Karpas-422 (cell line): Measurements from ENCODE around the gene NKX2-2. TPM values are rescaled to one million over a fixed set of nuclear protein-coding genes. Genes with fewer than 3 reads are reported as not detected.

Experiments used
- DNase-seq: peaks from one replicate; pipeline ENCODE4 v3.0.0-alpha.2; 2015
- H2AFZ ChIP-seq: fragments of 200-600 bp; sonication (generic); 2 replicates; pipeline ENCODE4 v1.6.1; 2014; ENCODE audit warnings: antibody characterized with exemption, low read length, mixed read lengths
- H3K27ac ChIP-seq: fragments of 200-600 bp; sonication (generic); 2 replicates; pipeline ENCODE4 v1.5.1; 2014; ENCODE audit warnings: mild to moderate bottlenecking, low read length, moderate library complexity
- H3K27me3 ChIP-seq: fragments of 200-600 bp; sonication (generic); 2 replicates; pipeline ENCODE4 v1.6.1; 2014; ENCODE audit warnings: low read length, mixed read lengths
- H3K36me3 ChIP-seq: fragments of 200-600 bp; sonication (generic); 2 replicates; pipeline ENCODE4 v1.6.1; 2014; ENCODE audit warnings: low read length, mixed read lengths; ENCODE audit not compliant: insufficient read depth
- H3K4me1 ChIP-seq: fragments of 200-600 bp; sonication (generic); 2 replicates; pipeline ENCODE4 v1.6.1; 2014; ENCODE audit warnings: mild to moderate bottlenecking, low read length, mixed read lengths
- H3K4me2 ChIP-seq: fragments of 200-600 bp; sonication (generic); 2 replicates; pipeline ENCODE4 v1.6.1; 2014; ENCODE audit warnings: low read length, low read depth, mild to moderate bottlenecking; ENCODE audit not compliant: poor library complexity, severe bottlenecking
- H3K4me3 ChIP-seq: fragments of 200-600 bp; sonication (generic); 2 replicates; pipeline ENCODE4 v1.5.1; 2014; ENCODE audit warnings: mild to moderate bottlenecking, antibody characterized with exemption, low read length, mixed read lengths
- H3K79me2 ChIP-seq: fragments of 200-600 bp; sonication (generic); 2 replicates; pipeline ENCODE4 v1.6.1; 2014; ENCODE audit warnings: mild to moderate bottlenecking, low read length, mixed read lengths
- H3K9ac ChIP-seq: fragments of 200-600 bp; sonication (generic); 2 replicates; pipeline ENCODE4 v1.6.0; 2014; ENCODE audit warnings: low read length
- H3K9me2 ChIP-seq: fragments of 200-600 bp; sonication (generic), shearing (Covaris generic); replicated peaks from 2 replicates; pipeline ENCODE4 v1.6.0; 2014; ENCODE audit warnings: mild to moderate bottlenecking, low read length, moderate library complexity; ENCODE audit not compliant: insufficient read depth
- H3K9me3 ChIP-seq: fragments of 300-700, 200-600 bp; sonication (generic); 2 replicates; pipeline ENCODE4 v1.6.1; 2014; ENCODE audit warnings: low read length, mixed read lengths
- H4K20me1 ChIP-seq: fragments of 200-600 bp; sonication (generic); 2 replicates; pipeline ENCODE4 v1.6.1; 2014; ENCODE audit warnings: mild to moderate bottlenecking, antibody characterized with exemption, low read length, low read depth; ENCODE audit not compliant: insufficient read depth
- total RNA-seq: library from RNA; depleted of rRNA; stranded (reverse); fragments of >200 nt; shearing (Covaris generic); gene quantifications from 2 replicates; pipeline ENCODE4 v1.2.3, GENCODE V29; 2014; ENCODE audit warnings: low replicate concordance

NKX2-2 gene
- total RNA-seq, 1 experiment from 2014 or later = not detected

DNA sequence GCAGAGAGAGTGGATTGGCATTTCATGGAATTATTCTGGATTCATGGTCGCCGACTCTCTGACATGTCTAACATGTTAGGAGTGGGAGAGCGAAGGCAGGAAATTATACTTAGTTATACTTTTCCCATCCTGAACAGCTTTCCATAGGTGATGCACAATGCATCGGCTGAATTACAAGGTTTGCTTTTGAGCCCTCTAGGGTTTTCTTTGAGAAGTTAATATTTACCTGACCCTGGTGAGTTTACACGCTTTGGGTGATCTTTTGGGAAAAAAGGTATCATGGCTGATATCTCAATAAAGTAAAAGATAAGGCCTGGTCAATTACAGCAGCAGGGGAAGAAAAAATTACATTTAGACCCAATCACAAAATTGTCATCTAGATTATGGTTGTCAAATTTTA is 14.0 kb upstream of the NKX2-2 start:
- no peaks in the 10 kb centered on the region for H3K27me3 ChIP-seq
- no peak for DNase-seq
- no peak overlapping the region for H3K4me2 ChIP-seq
- H3K27ac ChIP-seq = no peak overlapping the region
- H3K4me1 ChIP-seq = no peaks in the 10 kb centered on the region
- no peak overlapping the region for H3K4me3 ChIP-seq
- H3K9me2 ChIP-seq = no peaks in the 10 kb centered on the region
- no peaks in the 10 kb centered on the region for H3K9me3 ChIP-seq
- no peaks in the 10 kb centered on the region for H4K20me1 ChIP-seq
- H3K36me3 ChIP-seq = no peaks in the 10 kb centered on the region
- no peak overlapping the region for H3K9ac ChIP-seq
- H2AFZ ChIP-seq = no peak overlapping the region
- H3K79me2 ChIP-seq = no peaks in the 10 kb centered on the region

DNA sequence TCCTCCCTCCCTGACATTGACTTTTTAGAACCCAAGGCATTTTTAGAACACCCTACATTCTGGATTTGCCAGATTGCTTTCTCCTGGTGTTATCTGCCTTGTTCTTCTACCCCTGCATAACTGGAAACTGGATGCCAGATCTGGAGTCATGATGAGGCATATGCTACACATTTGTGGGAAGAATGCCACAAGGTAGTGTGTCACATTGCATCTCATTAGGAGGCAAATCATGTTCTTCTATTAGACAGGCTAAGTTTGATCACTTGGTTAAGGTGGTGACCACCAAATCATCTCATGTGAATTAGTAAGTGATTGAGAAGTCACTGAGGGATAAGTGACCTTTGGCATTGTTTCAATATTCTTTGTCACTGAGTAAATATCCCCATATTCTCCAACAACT is 12.9 kb upstream of the NKX2-2 start:
- Histone ChIP-seq H3K4me1 (no peaks in the 10 kb centered on the region), H3K27me3 (no peaks in the 10 kb centered on the region), H4K20me1 (no peaks in the 10 kb centered on the region), H3K79me2 (no peaks in the 10 kb centered on the region), H3K36me3 (no peaks in the 10 kb centered on the region), H3K4me2 (no peak overlapping the region), H3K9me3 (no peaks in the 10 kb centered on the region), H3K9me2 (no peaks in the 10 kb centered on the region), H2AFZ (no peak overlapping the region), H3K4me3 (no peak overlapping the region), H3K27ac (no peak overlapping the region), H3K9ac (no peak overlapping the region)
- no peak for DNase-seq

DNA sequence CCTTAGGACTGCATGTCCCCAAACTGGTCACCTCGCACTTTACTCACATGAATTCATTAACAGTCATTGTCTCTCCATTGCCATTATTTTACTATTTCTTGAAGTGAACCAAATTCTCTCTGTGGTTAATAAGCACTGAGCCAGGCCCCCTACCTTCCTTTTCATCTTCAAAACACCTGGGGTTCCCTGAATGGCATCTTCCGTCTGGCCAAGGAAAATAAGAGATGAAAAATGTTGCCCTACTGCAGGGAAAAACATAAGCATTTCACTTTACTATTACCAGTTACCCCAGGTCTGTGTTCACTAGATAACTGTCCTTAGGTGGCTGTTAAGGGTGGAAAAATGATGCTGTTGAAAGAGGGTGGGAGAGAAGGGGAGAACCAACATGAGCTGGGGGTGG is 10.0 kb upstream of the NKX2-2 start:
- Histone ChIP-seq H3K27ac (no peak overlapping the region), H3K9ac (no peak overlapping the region)
- DNase-seq = no peak

DNA sequence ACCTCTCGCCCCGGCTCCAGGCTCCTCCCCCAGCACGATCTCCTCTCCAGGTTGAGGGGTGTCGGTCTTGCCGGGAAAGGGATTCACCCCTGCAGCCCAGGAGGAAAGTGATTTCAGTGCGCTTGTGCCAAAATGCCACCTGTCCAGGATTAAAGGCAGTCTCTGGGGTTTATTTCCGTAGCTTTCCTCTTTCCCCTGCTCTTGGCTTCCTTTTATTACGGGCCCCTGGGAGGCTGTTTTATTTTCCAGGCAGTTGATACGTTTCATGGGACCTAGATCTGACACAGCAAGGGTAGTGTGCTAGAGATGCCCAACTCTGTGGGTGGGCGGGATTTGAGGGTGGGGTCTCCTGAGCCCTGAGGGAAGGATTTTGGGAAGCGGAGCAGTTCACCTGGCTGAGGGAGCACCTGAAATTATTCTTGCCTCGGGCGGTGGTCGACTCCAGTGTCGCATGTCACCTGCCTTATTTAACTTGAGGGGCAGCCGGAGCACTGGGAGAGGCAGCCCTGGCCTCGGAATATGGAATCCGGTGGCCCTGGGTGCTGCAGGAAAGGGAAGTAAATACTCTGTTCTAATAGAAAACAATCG is 9.5 kb upstream of the NKX2-2 start:
- Histone ChIP-seq H2AFZ (no peak overlapping the region), H3K79me2 (no peaks in the 10 kb centered on the region), H3K4me1 (no peaks in the 10 kb centered on the region), H3K9ac (no peak overlapping the region), H3K27me3 (no peaks in the 10 kb centered on the region), H4K20me1 (no peaks in the 10 kb centered on the region), H3K36me3 (no peaks in the 10 kb centered on the region), H3K9me3 (no peaks in the 10 kb centered on the region), H3K27ac (no peak overlapping the region), H3K9me2 (no peaks in the 10 kb centered on the region), H3K4me2 (no peak overlapping the region), H3K4me3 (no peak overlapping the region)
- DNase-seq = no peak

More for the DNA sequence above, 10.0 kb upstream of the NKX2-2 start:
- Histone ChIP-seq H3K4me2 (no peak overlapping the region), H3K27me3 (no peaks in the 10 kb centered on the region), H3K79me2 (no peaks in the 10 kb centered on the region), H3K9me3 (no peaks in the 10 kb centered on the region), H3K36me3 (no peaks in the 10 kb centered on the region), H3K4me3 (no peak overlapping the region), H2AFZ (no peak overlapping the region), H3K9me2 (no peaks in the 10 kb centered on the region), H3K4me1 (no peaks in the 10 kb centered on the region), H4K20me1 (no peaks in the 10 kb centered on the region)

DNA sequence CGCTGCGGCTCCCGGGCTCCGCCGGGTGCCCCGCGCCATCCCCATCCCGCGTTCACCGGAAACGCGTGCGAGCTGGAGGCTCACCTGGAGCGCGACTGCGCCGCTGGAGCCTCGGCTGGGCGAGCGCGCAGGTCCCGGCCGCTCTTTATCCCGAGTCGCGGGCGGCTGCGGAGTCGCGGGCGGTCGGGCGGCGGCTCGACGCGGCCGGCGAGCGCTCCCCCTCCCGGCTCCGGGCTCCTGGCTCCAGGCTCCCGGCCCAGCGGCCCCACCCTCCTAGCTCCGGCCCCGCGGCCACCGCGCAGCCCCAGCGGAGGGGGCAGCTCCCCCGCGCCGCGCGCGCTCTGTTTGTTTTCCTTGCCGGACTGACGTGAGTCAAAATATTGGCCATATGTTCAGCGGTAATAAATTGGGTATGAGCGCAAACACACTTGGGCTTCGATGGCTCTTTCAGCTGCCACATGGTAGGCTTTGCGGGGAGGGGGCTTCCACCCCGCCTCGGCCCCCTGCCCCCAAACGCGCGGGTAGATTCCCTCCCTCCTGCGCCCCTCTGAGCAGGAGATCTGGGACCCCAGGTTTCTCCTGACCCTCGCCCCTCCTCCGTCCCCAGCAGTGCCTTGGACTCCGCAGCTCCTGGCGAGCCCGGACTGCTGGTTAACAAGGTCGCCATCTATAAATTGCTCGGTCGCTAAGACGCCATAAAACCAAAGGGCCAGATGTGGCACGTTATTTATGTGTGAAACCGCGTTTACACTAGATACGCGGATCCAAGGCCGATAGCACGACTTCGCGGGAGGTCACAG is 8.8 kb upstream of the NKX2-2 start:
- Histone ChIP-seq H4K20me1 (no peaks in the 10 kb centered on the region), H3K4me3 (no peak overlapping the region), H3K27me3 (no peaks in the 10 kb centered on the region), H3K9me3 (no peaks in the 10 kb centered on the region), H3K9ac (no peak overlapping the region), H3K36me3 (no peaks in the 10 kb centered on the region), H2AFZ (no peak overlapping the region), H3K4me1 (no peaks in the 10 kb centered on the region), H3K27ac (no peak overlapping the region), H3K4me2 (no peak overlapping the region), H3K79me2 (no peaks in the 10 kb centered on the region), H3K9me2 (no peaks in the 10 kb centered on the region)
- DNase-seq = no peak

DNA sequence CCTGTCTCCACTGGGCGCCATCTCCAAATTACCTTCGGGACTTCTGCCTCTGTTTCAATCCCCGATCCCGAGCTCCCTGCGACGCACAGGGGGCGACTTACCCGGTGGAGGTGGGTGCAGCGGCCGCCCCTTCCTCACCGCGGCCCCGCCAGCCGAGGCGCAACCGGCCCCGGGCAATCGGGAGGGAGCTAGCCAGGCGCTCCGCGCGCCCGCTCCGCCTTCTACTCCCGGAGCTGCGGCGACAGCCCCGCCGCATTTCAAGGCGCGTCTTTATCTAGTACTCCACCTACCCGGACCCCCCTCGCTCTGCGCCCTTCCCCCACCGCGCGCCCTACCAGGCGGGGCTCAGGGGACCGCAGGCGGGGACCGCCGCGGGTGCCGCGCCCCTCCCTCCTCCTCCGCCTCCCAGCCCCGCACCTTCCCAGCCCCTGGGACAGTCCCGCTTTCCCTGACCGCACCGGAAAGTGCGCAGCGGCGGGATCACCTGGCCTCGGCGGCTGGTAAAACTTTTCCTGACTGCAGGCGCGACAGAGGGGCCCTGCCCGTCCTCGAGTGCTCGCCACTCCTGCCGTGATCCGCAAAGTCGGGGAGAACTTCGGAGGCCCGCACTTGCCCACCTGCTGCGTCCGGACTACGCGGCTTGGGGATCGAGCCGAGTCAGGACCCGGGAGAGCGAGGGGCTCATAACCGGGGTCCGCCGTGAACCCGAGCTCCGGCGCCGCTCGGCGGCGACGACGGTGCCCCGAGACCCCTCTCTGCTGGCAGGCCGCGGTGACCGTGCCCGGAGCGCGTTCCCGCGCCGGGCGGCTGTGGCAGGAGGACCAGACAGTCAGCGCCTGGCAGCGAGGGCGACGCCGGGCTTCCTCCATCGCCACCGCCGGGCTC is 8.0 kb upstream of the NKX2-2 start:
- Histone ChIP-seq H3K27me3 (no peaks in the 10 kb centered on the region), H3K27ac (no peak overlapping the region), H3K9ac (no peak overlapping the region), H4K20me1 (no peaks in the 10 kb centered on the region), H3K36me3 (no peaks in the 10 kb centered on the region), H3K4me2 (no peak overlapping the region), H3K4me1 (no peaks in the 10 kb centered on the region), H3K9me2 (no peaks in the 10 kb centered on the region), H2AFZ (no peak overlapping the region), H3K4me3 (no peak overlapping the region), H3K9me3 (no peaks in the 10 kb centered on the region), H3K79me2 (no peaks in the 10 kb centered on the region)
- no peak for DNase-seq

DNA sequence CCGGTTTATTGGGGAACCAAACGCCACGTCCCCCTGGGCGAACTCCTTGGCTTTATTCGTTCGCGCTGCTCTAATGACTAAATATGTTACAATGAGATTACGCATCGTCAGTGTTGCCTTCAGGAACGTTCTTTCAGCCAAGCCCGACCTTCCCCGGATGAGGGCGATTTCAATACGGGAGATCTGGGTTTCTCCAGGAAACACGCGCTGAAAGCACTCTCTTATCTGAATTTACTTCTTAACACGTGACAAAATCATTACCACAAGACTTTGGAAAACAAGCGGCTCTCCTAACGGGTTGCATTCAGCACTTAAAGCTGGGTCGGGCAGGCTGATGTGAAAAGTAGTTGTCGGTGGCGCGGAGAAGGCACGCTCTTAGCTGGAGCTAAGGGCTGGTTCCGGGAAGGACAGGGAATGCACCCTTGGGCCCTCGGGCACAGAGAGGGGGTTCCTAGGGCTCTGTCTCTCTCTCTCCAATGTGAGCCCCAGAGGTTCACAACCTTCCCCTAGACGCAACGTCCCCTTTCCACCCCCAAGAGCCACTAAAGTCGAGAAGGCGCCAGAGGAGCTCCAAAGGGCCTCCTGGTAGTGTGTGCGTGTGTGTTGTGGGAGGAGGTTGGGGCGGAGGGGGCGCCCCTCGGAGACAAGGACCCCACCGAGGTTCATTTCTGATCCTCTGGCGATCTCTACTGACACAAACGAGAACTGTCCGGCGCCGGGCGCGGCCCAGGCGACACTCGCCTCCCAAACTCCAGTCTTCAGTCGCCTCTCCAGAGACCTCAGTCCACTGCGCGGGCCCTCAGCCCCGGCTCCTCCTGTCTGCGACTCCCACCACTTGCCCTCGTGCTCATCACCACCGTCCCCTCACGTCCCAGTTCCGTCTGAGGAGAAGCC is 7.1 kb upstream of the NKX2-2 start:
- no peak overlapping the region for H3K9ac ChIP-seq

More for the DNA sequence above, 7.1 kb upstream of the NKX2-2 start:
- no peaks in the 10 kb centered on the region for H3K27me3 ChIP-seq
- no peaks in the 10 kb centered on the region for H3K9me3 ChIP-seq
- no peaks in the 10 kb centered on the region for H3K36me3 ChIP-seq
- no peaks in the 10 kb centered on the region for H3K9me2 ChIP-seq
- H3K4me3 ChIP-seq = no peak overlapping the region
- DNase-seq = no peak
- H2AFZ ChIP-seq = no peak overlapping the region
- no peak overlapping the region for H3K4me2 ChIP-seq
- no peaks in the 10 kb centered on the region for H3K4me1 ChIP-seq
- H3K27ac ChIP-seq = no peak overlapping the region
- no peaks in the 10 kb centered on the region for H4K20me1 ChIP-seq
- H3K79me2 ChIP-seq = no peaks in the 10 kb centered on the region
